ENCODE measurements around the gene MGME1.
"Not testable (repeated sequence)": the region's sequence is repeated elsewhere in the genome, so short reads cannot be mapped to it uniquely, and the experiment has no call there.

MGME1 gene

GRCh38 chr20:17941087-17941825 lies 27.6 kb upstream of the MGME1 start:
- no peak for DNase-seq

- no peak for DNase-seq
Measured at GRCh38 chr20:17941826-17942196, 27.0 kb upstream of the MGME1 start.

- DNase-seq: no peak
Measured at GRCh38 chr20:17943343-17943742, 25.5 kb upstream of the MGME1 start.

- no peak for DNase-seq
Measured at GRCh38 chr20:17944854-17945474, 23.9 kb upstream of the MGME1 start.

GRCh38 chr20:17946040-17946439 lies 22.8 kb upstream of the MGME1 start:
- no peak for DNase-seq

GRCh38 chr20:17946572-17947473 lies 22.0 kb upstream of the MGME1 start:
- DNase-seq: no peak

GRCh38 chr20:17947474-17947815 lies 21.4 kb upstream of the MGME1 start:
- no peak for DNase-seq

GRCh38 chr20:17948442-17948841 lies 20.4 kb upstream of the MGME1 start:
- DNase-seq: no peak

GRCh38 chr20:17949899-17950298 lies 18.9 kb upstream of the MGME1 start:
- DNase-seq: no peak

- no peak for DNase-seq
Measured at GRCh38 chr20:17950670-17951069, 18.1 kb upstream of the MGME1 start.

GRCh38 chr20:17951323-17951722 lies 17.5 kb upstream of the MGME1 start:
- no peak for DNase-seq

GRCh38 chr20:17952692-17953684 lies 15.8 kb upstream of the MGME1 start:
- DNase-seq: no peak

GRCh38 chr20:17953935-17954334 lies 14.9 kb upstream of the MGME1 start:
- DNase-seq: no peak

- no peak for DNase-seq
Measured at GRCh38 chr20:17955302-17955701, 13.5 kb upstream of the MGME1 start.

GRCh38 chr20:17956099-17956685 lies 12.6 kb upstream of the MGME1 start:
- DNase-seq: no peak

GRCh38 chr20:17957505-17958363 lies 11.1 kb upstream of the MGME1 start:
- no peak for DNase-seq

- DNase-seq: no peak
Measured at GRCh38 chr20:17958373-17959256, 10.2 kb upstream of the MGME1 start.

GRCh38 chr20:17959257-17959627 lies 9.6 kb upstream of the MGME1 start:
- DNase-seq: no peak

- not testable (repeated sequence) for DNase-seq
Measured at GRCh38 chr20:17960400-17960885, 8.4 kb upstream of the MGME1 start.
